ENCODE measurements around the gene ITFG1. TPM values are rescaled to one million over a fixed set of nuclear protein-coding genes. Genes with fewer than 3 reads are reported as not detected.

Gene ITFG1
- total RNA-seq, 1 experiment from 2014 or later: 65.5 TPM

- CTCF ChIA-PET: interaction anchor here (0.8 kb wide), 1 partner anchor 10 kb away, joined by 3 read pairs; no protein-coding TSS in a partner anchor
- Mint-ChIP-seq H3K4me1 (ENCODE audit: low read depth, unreplicated experiment) (peaks cover 18% of the 10 kb centered on the region), H3K9me3 (ENCODE audit: low read depth, unreplicated experiment) (no peaks in the 10 kb centered on the region), H3K27ac (ENCODE audit: unreplicated experiment) (peak overlapping the region; percentile 97), H3K4me3 (ENCODE audit: low read depth, unreplicated experiment) (peak overlapping the region; percentile 88), H3K27me3 (ENCODE audit: unreplicated experiment) (no peaks in the 10 kb centered on the region), H3K36me3 (ENCODE audit: insufficient read depth, unreplicated experiment) (peaks cover 49% of the 10 kb centered on the region)
- DNase-seq: no peak
- intact Hi-C loops (cut with micrococcal nuclease; ENCODE audit: unreplicated experiment): loop anchor here (5.0 to 10.0 kb wide), 3 partner anchors 202 to 705 kb away; partner anchors contain the start of gene NETO2
- BruUV-seq (replicated peaks): no TSS peak
- TF ChIP-seq, protein P1, sequence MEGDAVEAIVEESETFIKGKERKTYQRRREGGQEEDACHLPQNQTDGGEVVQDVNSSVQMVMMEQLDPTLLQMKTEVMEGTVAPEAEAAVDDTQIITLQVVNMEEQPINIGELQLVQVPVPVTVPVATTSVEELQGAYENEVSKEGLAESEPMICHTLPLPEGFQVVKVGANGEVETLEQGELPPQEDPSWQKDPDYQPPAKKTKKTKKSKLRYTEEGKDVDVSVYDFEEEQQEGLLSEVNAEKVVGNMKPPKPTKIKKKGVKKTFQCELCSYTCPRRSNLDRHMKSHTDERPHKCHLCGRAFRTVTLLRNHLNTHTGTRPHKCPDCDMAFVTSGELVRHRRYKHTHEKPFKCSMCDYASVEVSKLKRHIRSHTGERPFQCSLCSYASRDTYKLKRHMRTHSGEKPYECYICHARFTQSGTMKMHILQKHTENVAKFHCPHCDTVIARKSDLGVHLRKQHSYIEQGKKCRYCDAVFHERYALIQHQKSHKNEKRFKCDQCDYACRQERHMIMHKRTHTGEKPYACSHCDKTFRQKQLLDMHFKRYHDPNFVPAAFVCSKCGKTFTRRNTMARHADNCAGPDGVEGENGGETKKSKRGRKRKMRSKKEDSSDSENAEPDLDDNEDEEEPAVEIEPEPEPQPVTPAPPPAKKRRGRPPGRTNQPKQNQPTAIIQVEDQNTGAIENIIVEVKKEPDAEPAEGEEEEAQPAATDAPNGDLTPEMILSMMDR (IDR thresholded peaks at IDR 0.05; ENCODE audit: unreplicated experiment): no peak
These were observed 1.3 kb downstream of the ITFG1 start for GRCh38 chr16:47459603-47460002.

- peaks cover 58% of the 10 kb centered on the region for H3K36me3 Mint-ChIP-seq (ENCODE audit: insufficient read depth, unreplicated experiment)
- no TSS peak for BruUV-seq (replicated peaks)
- DNase-seq: no peak
- CTCF ChIA-PET: interaction anchor here (0.6 kb wide), 1 partner anchor 21 kb away, joined by 3 read pairs; no protein-coding TSS in a partner anchor
- TF ChIP-seq, protein P1 (IDR thresholded peaks at IDR 0.05; ENCODE audit: unreplicated experiment): no peak
- peaks cover 11% of the 10 kb centered on the region for H3K4me1 Mint-ChIP-seq (ENCODE audit: low read depth, unreplicated experiment)
- intact Hi-C loops (cut with micrococcal nuclease; ENCODE audit: unreplicated experiment): no loop called here
- H3K9me3 Mint-ChIP-seq (ENCODE audit: low read depth, unreplicated experiment): no peaks in the 10 kb centered on the region
- H3K4me3 Mint-ChIP-seq (ENCODE audit: low read depth, unreplicated experiment): no peak overlapping the region
- H3K27me3 Mint-ChIP-seq (ENCODE audit: unreplicated experiment): no peaks in the 10 kb centered on the region
- H3K27ac Mint-ChIP-seq (ENCODE audit: unreplicated experiment): no peak overlapping the region
These were observed 2.5 kb downstream of the ITFG1 start for GRCh38 chr16:47458331-47458730.

GRCh38 chr16:47449788-47450187, 11.1 kb downstream of the ITFG1 start:
- CTCF ChIA-PET: interaction anchor here (0.7 kb wide), 1 partner anchor 10 kb away, joined by 3 read pairs; no protein-coding TSS in a partner anchor
- Mint-ChIP-seq H3K9me3 (ENCODE audit: low read depth, unreplicated experiment) (no peaks in the 10 kb centered on the region), H3K27me3 (ENCODE audit: unreplicated experiment) (no peaks in the 10 kb centered on the region), H3K4me3 (ENCODE audit: low read depth, unreplicated experiment) (no peak overlapping the region), H3K27ac (ENCODE audit: unreplicated experiment) (no peak overlapping the region), H3K4me1 (ENCODE audit: low read depth, unreplicated experiment) (peaks cover 8% of the 10 kb centered on the region), H3K36me3 (ENCODE audit: insufficient read depth, unreplicated experiment) (peaks cover 9% of the 10 kb centered on the region)
- no TSS peak for BruUV-seq (replicated peaks)
- TF ChIP-seq, protein P1 (IDR thresholded peaks at IDR 0.05; ENCODE audit: unreplicated experiment): no peak
- intact Hi-C loops (cut with micrococcal nuclease; ENCODE audit: unreplicated experiment): no loop called here
- DNase-seq: no peak

DNA sequence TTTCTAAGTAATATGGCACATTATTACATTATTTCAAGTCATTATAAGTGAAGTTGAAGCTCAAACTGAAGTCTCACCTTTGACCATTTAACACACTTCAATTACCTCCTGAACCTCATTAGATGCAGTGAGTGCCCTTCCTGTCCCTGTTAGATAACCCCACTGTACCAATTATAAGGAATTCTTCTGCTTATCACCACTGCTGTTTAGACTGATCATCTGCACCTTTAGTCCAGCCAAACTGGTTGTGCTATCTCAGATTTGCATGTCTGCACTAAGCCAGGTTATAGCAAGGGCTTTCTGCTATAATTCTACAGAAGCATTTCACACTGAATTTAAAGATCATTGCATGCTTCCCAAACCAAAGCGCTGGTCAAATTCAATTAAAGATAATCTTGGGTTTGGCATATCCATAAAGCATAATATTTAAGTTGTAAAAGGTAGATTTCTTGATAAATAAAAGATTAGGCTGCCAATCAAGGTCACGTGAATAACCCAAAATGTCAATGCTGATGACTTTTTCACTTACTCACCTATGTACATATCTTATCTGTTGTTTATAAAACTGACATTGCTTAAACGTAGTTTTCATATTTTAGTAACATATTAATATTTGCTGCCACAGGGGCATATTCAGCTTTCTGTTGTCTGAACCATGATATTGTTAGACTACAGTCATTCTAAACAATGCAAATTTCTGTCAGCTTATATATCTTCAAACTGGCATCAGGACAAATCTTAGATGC, 11.9 kb downstream of the ITFG1 start:
- TF ChIP-seq, protein P1 (IDR thresholded peaks at IDR 0.05; ENCODE audit: unreplicated experiment): no peak
- H3K4me3 Mint-ChIP-seq (ENCODE audit: low read depth, unreplicated experiment): no peak overlapping the region
- intact Hi-C loops (cut with micrococcal nuclease; ENCODE audit: unreplicated experiment): no loop called here
- H3K27me3 Mint-ChIP-seq (ENCODE audit: unreplicated experiment): no peaks in the 10 kb centered on the region
- peaks cover 8% of the 10 kb centered on the region for H3K4me1 Mint-ChIP-seq (ENCODE audit: low read depth, unreplicated experiment)
- BruUV-seq (replicated peaks): TSS peak; percentile 3
- peaks cover 7% of the 10 kb centered on the region for H3K36me3 Mint-ChIP-seq (ENCODE audit: insufficient read depth, unreplicated experiment)
- no peak overlapping the region for H3K27ac Mint-ChIP-seq (ENCODE audit: unreplicated experiment)
- no peak for DNase-seq
- H3K9me3 Mint-ChIP-seq (ENCODE audit: low read depth, unreplicated experiment): no peaks in the 10 kb centered on the region
- CTCF ChIA-PET: interaction anchor here (0.7 kb wide), 1 partner anchor 11 kb away, joined by 3 read pairs; no protein-coding TSS in a partner anchor
